Adrenal gland (tissue), 5 donors: ENCODE results near the gene SCGB1C1.

ENCODE experiments used
- CTCF ChIP-seq, 6 experiments: fragments of 450-650 bp in 4 of 6; fragments of 200-600 bp in 2 of 6; sonication (generic) in 1 of 6; IDR thresholded peaks; 1 replicate in 5 of 6; 2 replicates in 1 of 6; pipeline versions ENCODE4 v1.5.1 to v1.8.0; 2016 to 2021; ENCODE audit warnings: antibody characterized with exemption in 6 of 6, mild to moderate bottlenecking in 2 of 6, moderate library complexity in 1 of 6
- POLR2A ChIP-seq, 2 donors: fragments of 450-650 bp; IDR thresholded peaks; one replicate each; pipeline ENCODE4 v1.6.1; 2017; ENCODE audit warnings: antibody characterized with exemption in 2 of 2, mild to moderate bottlenecking in 2 of 2, moderate library complexity in 1 of 2
- donor health status: DM: no; HTN: no; CAD: no.

- no peak for TF ChIP-seq CTCF (IDR thresholded peaks at IDR 0.05)
- TF ChIP-seq POLR2A (IDR thresholded peaks at IDR 0.05), result no peak
Observed at GRCh38 chr11:211295-211694, 18.4 kb downstream of the SCGB1C1 start.
